PC-3 (cell line): Measurements from ENCODE around the gene KCNJ10.

Experiments
- CTCF ChIP-seq: fragments of 300-600 bp; sonication (generic); conservative IDR thresholded peaks from 2 replicates; pipeline ENCODE4 v1.5.1; 2017; ENCODE audit warnings: antibody characterized with exemption, low read depth, mild to moderate bottlenecking, low read length
- EZH2 ChIP-seq: fragments of 300-600 bp; sonication (generic); IDR thresholded peaks from one replicate; pipeline ENCODE4 v1.6.1; 2017; ENCODE audit warnings: antibody characterized with exemption, mild to moderate bottlenecking, low read length; ENCODE audit not compliant: unreplicated experiment

- TF ChIP-seq CTCF (no peak), EZH2 (no peak)
These were observed 32.0 kb upstream of the KCNJ10 start for GRCh38 chr1:160101717-160102522.
